NCI-H2171 treated with DMSO at 0.1 percent for 48 hours (cell line): ENCODE measurements around the gene MRPL55.

ENCODE experiments used
- DNase-seq: peaks from one replicate; lab custom pipeline; 2025; lab: John Stamatoyannopoulos, UW

Gene MRPL55

GRCh38 chr1:228068359-228068758, 40.7 kb downstream of the MRPL55 start:
- DNase-seq: no peak

DNA sequence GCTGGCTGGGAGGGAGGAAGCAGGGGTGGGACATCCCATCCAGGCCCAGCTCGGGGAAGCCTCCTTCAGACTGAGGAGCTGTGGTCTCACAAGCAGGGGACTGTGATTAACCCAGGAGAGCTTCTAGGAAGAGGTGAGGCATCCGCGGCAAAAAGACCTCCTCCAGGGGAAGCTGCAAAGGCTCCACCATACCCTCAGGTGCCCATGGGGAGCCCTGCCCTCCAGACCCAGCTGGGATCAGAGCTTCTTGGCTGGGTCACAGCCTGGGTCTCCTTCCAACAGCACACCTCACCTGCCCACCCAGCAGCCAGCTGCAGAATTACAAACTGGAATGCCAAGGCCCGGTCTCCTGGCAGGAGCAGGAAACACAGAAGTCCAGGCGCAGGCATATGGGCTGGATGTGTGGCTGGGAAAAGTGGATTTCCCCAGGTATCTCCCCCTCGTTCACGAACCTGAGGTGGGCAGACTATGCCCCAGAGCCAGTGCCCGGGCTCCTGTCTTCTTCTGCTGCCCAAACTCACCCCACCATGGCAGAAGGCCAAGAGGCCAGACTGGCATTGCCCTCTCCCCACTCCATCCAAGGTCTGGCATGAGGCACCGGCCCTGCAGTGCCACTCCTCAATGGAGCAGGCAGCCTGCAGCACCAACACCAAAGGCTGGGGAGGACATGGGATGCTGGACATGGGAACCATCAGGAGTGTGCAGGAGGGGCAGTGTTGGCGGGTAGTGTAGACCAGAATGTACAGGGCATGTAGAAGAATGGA, 42.0 kb downstream of the MRPL55 start:
- no peak for DNase-seq

- no peak for DNase-seq
Observed at GRCh38 chr1:228066416-228066815, 42.7 kb downstream of the MRPL55 start.

GRCh38 chr1:228065543-228066347, 43.4 kb downstream of the MRPL55 start:
- no peak for DNase-seq

- DNase-seq: no peak
Observed at GRCh38 chr1:228064741-228065542, 44.2 kb downstream of the MRPL55 start.

- DNase-seq: no peak
Observed at GRCh38 chr1:228064296-228064695, 44.8 kb downstream of the MRPL55 start.

GRCh38 chr1:228063251-228064191, 45.6 kb downstream of the MRPL55 start:
- no peak for DNase-seq

DNA sequence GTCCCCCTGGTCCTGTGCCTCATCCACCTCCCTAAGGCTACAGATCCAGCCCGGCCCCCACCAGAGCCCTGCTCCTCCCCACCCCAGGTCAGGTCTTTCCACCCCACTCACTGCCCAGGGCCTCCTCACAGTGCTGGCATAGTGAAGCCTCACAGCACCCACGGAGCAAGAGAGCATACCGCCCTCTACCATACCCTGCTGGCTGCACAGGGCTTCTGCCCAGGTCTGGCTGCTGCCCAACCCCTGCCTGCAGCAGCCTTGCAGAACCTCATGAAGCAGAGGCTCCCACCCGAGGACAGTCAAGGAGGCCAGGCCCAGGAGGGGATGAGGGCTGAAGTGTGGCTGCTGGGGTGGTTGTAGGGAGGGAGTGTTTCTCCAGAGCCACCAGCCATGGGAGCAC, 46.3 kb downstream of the MRPL55 start:
- DNase-seq: no peak

DNA sequence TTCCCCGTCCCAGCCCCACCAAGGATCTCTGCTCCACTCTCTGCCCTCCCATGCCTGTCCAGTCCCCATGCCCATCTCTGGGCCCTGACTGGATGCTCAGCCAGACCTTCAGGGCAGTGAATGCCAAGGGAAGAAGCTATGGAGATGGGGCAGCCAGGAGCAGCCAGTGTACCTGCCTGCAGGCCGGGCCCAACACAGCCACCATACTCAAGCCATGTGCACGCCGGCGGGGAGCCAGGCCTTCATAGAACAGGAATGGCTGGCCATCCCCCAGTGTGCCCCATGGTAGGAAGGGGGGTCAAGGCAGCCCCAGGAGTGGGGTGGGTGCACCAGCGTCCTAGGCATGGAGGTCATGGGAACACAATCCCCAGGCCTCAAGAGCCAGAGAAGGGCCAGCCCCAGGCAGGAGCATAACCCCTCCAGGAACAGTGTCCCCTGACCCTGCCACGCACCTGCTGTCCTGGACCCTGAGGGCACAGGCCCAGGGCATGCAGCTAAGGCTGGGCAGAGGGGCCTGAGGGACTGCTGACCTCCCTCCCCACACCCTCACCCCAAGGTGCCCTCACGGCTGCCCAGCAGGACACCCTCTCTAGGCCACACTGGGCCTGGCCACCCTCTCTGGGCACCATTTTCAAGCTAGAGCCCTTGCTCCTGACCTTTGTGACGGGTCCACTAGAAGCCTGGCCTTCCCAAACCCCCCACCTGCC, 46.9 kb downstream of the MRPL55 start:
- no peak for DNase-seq

- no peak for DNase-seq
Observed at GRCh38 chr1:228061411-228062084, 47.6 kb downstream of the MRPL55 start.

- no peak for DNase-seq
Observed at GRCh38 chr1:228060458-228061190, 48.5 kb downstream of the MRPL55 start.

DNA sequence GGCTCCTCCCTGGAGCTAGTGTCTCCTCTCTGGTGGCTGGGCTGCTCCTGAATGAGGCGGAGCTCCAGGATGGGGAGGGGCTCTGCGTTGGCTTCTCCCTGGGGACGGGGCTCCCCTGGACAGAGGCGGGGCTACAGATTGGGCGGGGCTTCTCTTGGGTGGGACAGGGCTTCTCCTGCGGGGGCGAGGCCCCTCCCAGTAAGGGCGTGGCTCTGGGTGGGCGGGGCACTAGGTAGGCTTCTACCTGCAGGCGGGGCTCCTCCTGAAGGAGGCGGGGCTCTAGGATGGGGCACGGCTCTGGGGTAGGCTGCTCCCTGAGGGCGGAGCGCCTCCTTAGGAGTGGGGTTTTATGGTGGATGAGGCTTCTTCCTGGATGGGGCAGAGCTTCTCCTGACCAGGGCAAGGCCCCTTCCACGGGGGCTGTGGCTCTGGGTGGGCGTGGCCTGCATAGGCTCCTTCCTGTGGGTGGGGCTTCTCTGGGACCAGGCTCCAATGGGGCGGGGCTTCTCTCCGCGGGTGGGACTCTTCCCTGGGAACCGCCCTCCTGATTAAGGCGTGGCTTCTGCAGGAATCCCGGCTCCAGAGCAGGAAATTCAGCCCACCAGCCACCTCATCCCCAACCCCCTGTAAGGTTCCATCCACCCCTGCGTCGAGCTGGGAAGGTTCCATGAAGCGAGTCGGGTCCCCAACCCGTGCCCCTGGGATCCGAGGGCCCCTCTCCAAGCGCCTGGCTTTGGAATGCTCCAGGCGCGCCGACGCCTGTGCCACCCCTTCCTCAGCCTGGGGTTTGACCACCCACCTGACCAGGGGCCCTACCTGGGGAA, 49.3 kb downstream of the MRPL55 start:
- peak; percentile 69 for DNase-seq

DNA sequence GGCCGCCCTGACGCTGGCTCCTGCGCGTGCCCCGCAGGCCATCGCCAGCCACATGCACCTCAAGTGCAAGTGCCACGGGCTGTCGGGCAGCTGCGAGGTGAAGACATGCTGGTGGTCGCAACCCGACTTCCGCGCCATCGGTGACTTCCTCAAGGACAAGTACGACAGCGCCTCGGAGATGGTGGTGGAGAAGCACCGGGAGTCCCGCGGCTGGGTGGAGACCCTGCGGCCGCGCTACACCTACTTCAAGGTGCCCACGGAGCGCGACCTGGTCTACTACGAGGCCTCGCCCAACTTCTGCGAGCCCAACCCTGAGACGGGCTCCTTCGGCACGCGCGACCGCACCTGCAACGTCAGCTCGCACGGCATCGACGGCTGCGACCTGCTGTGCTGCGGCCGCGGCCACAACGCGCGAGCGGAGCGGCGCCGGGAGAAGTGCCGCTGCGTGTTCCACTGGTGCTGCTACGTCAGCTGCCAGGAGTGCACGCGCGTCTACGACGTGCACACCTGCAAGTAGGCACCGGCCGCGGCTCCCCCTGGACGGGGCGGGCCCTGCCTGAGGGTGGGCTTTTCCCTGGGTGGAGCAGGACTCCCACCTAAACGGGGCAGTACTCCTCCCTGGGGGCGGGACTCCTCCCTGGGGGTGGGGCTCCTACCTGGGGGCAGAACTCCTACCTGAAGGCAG, 50.0 kb downstream of the MRPL55 start:
- no peak for DNase-seq

GRCh38 chr1:228058172-228058948, 50.7 kb downstream of the MRPL55 start:
- DNase-seq: no peak
